ENCODE measurements around the gene WNK4.

Gene WNK4

DNA sequence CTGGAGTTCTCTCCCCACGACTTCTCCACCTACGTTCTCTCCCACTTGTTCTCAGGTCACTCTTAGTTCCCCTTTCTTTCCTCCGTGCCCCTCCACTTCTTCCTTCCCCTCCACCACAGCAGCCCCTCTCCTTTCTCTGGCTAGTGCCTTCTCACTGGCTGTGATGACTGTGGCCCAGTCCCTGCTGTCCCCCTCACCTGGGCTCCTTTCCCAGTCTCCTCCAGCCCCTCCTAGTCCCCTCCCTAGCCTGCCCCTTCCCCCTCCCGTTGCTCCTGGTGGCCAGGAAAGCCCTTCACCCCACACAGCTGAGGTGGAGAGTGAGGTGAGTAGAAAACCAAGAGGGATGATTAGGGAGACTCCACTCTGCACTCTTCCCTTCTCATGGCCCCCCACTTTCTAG is 14.7 kb downstream of the WNK4 start:
- FAIRE-seq: no peak

DNA sequence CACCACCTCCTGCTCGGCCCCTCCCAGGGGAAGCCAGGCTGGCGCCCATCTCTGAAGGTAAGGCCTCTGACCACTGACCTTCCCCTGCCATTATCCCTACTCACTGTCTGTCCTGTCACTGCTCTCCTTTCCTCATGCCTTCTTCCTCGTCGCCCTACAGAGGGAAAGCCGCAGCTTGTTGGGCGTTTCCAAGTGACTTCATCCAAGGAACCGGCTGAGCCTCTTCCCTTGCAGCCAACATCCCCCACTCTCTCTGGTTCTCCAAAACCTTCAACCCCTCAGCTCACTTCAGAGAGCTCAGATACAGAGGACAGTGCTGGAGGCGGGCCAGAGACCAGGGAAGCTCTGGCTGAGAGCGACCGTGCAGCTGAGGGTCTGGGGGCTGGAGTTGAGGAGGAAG is 15.1 kb downstream of the WNK4 start:
- FAIRE-seq (no peak), DNase-seq (ENCODE audit: extremely low spot score, insufficient read length, low read depth) (no peak)

More for the DNA sequence above, 14.7 kb downstream of the WNK4 start:
- DNase-seq (ENCODE audit: extremely low spot score, insufficient read length, low read depth): no peak

DNA sequence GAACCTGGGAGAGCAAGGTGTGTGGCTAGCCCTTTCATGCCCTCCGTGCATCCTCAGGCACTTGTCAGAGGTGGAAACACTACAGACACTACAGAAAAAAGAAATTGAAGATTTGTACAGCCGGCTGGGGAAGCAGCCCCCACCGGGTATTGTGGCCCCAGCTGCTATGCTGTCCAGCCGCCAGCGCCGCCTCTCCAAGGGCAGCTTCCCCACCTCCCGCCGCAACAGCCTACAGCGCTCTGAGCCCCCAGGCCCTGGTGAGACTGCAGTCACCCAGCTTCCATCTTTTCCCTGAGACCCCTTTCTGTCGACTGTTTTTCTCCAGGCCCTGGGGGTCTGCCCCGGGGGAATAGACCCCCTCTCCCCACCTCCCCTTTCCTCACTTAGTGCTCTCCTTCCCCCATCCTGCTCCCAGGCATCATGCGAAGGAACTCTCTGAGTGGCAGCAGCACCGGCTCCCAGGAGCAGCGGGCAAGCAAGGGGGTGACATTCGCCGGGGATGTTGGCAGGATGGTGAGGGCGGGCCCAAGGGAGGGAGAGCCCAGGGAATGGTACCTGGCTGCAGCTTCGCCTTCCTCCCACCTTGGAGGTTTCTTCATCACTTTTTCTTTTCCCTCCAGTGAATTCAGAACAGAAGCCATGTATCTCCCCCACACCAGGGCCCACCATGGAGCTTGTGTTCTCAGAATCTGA is 15.8 kb downstream of the WNK4 start:
- DNase-seq (ENCODE audit: extremely low spot score, insufficient read length, low read depth) (no peak), FAIRE-seq (no peak)

DNA sequence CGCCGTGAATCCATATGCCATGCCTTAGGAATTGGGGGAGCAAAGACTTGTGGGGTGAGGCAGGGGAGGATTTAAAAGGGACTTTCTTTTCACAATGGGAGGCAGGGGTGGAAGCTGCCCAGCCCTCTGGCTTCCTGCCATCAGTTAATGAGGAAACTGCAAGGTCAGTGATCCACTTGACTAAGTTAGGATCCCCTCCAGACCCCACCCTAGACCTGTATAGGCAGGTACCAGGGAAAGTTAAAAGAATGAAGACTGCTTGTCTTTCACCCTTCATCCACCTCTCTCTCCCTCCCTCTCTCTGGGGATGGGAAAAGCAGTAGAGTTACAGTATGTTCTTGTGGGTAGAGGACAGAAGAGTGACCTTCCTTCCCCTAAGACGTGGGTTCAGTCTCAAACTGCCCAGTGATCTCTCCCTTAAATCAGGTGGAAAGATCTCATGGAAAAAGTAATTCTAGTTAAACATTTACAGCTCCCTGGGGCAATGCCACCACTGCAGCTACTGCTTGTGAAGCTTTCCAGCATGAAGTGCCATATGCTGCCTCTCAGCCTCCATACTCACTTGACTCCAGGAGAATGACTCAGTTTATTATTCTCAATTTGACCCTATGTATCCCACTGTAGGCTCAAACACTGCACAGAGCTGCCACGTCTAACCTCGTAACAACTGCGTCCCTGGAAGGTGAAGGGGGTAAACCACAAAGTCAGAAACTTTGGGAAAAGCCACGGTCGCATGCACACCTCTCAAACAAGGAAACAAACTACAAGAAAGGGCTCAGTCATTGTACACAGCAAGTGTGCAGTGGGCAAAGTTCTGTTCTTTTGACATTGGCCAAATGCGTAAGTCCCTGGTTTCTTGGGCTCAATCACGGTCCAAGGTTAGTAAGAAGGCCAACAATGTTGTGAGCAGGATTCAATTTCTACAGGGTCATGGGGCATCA is 16.9 kb downstream of the WNK4 start:
- no peak for DNase-seq (ENCODE audit: extremely low spot score, insufficient read length, low read depth)

DNA sequence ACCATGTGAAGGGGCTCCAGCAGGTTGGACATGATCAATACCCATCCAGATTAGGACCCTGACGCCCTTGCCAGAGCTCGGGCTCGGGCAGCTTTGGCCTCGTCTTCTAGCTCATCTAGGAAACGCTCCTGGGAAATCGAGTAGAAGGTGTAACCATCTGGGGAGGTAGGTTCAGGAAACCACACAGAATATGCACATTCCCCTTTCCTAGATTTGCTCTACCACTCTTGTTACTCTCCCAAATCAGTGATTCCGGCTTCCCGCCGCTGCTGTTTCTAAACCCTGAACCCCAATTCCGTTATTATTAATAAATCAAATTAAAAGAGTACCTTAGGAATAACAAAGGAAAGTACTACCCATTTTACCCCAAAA is 17.6 kb downstream of the WNK4 start:
- DNase-seq (ENCODE audit: extremely low spot score, insufficient read length, low read depth): no peak
- FAIRE-seq: no peak

More for the DNA sequence above, 16.9 kb downstream of the WNK4 start:
- FAIRE-seq: no peak

DNA sequence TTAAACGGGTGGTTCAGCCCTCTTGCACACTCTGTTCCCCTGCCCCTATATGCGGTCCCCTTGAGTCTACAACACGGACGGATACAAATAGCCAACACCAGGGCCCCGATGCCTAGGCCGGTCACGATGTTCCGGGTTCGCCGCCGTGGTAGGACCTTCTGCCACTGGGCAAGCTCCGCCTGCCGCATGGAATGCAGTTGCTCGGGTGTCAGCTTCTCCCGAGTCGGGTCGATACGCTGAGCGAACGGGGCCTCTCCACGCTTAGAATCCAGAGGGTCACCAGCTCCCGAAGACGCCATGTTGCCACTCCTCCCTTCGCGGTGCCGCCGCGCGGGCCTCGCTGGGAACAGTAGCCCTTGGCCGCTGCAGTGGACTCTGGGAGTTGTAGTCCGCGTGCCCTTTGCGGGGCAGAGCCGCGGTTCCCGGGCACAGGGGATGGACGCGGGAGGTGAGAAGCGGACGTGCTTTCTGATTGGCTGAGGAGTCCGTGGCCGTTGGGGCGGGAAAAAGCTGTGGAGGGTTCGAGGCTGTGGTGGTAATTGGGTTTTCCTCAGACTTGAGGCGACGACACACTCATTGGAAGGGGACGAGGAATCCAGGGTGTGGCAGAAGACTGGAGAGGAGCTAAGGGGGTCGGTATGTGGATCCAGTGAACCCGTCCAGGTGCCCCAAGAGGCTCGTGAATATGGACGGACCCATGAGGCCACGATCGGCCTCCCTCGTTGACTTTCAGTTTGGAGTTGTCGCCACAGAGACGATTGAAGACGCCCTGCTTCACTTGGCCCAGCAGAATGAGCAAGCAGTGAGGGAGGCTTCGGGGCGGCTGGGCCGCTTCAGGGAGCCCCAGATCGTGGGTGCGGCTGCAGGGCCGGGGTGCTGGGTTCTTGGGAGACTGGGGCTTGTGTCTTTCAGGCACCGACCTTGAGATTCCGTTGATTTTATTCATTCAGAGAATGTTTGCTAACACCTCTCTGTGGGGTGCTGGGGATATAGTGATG is 18.3 kb downstream of the WNK4 start, which contains the start of the genes CNTD1 and COA3:
TSS of gene CNTD1 (plus strand) at position 479 of the 998 bp plus-strand sequence. CDS start at position 686, 207 bp downstream.
TSS of gene COA3 (minus strand) at position 322 of the 998 bp plus-strand sequence. CDS start at position 299, 23 bp downstream.
- DNase-seq (ENCODE audit: extremely low spot score, insufficient read length, low read depth): peak; percentile 91
- peak; percentile 87 for FAIRE-seq

DNA sequence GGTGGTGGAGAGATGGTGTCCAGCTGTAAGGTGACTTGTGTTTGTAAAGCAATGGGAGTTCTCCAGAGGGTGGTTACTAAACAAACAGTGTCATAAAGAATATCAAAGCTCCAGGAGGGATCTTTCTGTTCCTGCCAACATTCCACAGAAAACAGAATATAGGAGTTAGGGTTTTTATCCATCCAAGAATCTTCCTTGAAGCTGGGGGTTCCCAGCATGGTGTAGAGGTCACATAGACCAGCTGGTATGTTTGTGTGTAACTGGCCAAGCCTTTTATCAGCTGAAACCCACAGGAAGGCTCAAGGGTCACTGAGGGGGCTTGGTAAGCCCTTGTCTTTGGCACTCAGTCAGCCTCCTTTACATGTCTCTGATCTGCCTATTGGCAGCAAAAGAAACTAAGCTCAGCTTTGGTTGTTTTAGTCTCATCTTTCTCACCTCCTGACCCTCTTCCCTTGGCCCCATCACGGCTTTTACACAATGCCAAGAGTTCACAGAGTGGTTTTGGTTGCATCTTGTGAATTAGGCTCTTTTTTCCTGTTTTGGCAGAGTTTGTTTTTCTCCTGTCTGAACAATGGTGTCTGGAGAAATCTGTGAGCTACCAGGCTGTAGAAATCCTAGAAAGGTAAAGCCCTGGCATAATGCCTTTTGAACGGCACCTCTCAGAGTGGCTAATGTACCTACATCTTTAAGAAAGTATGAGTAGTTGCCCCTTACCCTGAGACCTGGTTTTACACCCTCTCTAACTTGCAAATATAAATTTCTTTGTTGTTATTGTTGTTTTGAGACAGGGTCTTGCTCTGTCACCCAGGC is 22.9 kb downstream of the WNK4 start:
- no peak for FAIRE-seq
- no peak for DNase-seq (ENCODE audit: extremely low spot score, insufficient read length, low read depth)

DNA sequence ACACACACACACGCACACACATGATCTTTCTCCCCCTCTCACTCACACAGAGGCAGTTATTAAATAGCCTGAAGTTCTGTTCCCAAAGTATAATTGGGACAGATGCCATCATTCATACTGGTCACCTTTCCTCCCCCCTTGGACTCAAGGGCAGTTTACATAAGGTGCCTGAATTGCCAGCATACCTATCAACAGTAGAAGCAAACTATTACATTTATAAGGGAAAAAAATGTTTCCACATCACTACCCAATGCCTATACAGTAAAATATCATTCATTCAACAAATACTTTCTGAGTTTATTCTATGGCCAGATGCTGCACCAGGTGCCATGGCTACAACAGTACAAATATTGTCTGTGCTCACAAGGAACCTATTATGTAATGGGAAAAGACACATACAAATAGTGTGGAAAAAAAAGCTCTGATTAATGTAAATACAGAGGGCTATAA is 24.5 kb downstream of the WNK4 start:
- FAIRE-seq: no peak
- no peak for DNase-seq (ENCODE audit: extremely low spot score, insufficient read length, low read depth)

DNA sequence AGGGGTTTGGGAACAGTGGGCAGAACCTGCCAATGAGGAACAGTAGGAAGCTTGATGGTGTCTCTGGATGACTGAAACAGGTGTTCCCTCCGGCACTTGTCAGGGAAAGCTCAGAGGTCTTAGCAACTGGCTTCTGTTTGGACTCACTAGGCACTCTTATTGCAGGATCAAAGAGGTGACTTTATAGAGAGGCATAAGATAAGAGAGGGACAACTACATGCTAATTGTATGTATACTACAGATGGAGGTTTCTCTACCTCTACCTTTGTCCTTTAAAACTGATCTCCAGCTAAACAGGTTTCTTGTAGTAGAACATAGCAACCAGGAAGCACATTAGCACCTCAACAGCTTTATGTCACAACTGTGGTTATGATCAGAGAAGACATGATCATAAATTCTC is 25.8 kb downstream of the WNK4 start:
- FAIRE-seq (no peak), DNase-seq (ENCODE audit: extremely low spot score, insufficient read length, low read depth) (no peak)

DNA sequence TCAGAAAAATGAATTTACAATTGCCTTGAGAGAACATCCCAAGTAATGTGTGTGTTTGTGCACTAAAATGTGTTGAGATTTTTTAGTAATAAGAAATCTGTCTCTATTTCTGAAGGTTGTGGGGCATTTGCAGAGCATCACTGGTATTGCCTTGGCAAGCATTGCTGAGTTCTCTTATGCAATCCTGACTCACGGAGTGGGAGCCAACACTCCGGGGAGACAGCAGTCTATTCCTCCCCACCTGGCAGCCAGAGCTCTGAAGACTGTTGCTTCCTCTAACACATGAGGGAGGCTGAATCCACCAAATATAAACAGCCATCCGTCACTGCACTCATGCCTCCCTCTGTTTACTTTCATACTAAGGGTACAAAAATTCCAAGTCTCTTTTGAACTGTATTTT is 28.8 kb downstream of the WNK4 start:
- DNase-seq (ENCODE audit: extremely low spot score, insufficient read length, low read depth) (no peak), FAIRE-seq (no peak)

DNA sequence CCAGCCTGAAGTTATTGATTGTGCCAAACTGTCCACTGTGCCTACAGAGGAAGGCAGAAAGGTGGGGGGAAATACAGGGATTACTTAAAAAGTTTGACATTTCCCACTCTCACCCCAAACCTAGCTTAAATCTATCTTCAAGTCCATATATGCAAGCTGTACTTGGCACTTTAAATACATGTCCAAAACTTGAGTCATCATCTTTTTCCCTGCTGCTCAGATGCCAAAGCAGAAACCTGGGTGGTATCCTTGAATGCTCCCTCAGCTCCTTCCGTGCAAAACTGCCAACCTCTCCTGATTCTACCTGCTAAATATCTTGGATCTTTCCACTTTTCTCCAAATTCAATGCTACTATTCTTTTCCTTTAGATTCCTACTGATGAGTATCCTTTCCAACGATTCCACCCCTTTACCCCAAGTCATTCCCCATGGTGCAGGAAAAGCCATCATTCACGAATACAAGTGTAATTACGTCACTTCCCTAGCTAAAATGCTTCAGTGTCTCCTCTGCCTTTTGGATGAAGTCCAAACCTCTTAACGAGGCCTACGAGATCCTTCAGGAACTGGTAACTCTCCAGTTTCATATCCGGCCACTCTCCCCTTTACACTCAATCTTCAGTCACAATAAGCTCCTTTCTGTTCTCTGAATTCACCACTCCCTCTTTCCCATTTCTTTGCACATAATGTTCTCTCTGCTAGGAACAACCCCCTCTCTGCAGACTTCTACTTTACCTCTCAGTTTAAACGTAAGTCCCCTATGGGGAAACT is 34.4 kb downstream of the WNK4 start:
- no peak for FAIRE-seq

DNA sequence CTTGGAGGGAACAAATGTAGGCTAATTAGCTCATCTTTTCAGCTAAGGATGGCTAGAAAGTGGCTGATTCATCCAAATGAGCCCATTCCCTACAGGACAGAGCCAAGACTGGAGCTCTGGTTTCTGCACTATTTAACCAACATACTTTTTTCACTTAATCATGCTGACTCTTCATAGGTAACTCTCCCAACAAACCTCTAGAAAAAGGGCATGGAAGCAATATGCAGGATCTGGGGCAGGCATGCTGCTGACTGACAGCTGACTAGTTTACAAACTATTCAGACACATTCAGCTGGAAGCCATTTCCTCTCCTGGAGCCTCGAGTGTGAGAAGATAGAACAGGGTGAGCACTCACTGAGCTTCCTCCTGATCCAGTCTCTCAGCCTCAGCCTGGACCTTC is 37.5 kb downstream of the WNK4 start:
- no peak for DNase-seq (ENCODE audit: extremely low spot score, insufficient read length, low read depth)
- FAIRE-seq: no peak

More for the DNA sequence above, 34.4 kb downstream of the WNK4 start:
- DNase-seq (ENCODE audit: extremely low spot score, insufficient read length, low read depth): no peak

DNA sequence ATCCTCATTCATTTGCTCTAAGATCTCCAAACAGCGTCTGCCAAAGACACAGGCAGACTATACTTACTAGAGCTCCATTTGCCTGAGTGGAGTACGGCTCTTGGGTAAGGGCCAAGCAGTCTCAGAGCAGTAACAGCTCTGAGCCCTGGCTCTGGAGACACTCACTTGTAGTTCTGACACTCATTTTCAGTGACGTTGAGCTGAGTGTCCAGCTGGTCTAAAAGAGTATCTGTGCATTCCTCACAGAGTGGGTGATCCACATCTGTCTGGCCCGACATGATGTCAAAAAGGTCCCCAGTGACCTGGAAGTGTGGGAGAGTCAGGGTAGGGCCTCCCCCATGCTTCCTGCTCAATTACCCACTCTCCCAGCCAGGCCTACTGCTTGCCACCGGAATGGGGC is 38.0 kb downstream of the WNK4 start:
- FAIRE-seq: no peak
- no peak for DNase-seq (ENCODE audit: extremely low spot score, insufficient read length, low read depth)

DNA sequence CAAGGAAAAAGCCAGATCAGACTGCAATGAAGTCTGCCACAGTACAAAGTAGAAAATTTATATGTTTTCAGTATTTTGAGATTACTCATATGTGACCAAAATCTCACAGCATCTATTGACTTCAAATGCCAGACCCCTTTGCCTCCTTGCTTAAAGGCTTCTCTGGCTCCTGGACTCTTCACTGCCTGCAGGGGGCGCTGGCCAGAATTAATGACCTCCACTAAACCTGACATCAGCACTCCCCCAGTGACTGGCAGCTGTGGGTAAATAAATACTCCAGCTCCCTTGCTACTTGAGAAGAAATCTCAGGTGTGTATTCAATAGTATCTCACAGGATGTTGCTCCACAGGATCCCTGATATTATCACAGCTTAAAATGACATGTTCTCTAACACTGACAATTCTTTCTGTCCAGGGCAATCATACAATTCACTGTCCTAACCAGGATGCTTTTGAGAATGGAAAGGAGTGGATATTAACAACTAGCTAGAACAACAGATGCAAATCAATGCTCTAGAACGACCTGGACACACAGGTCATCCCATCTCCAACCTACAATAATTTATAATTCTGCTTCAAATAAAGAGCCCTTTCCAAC is 39.6 kb downstream of the WNK4 start:
- FAIRE-seq (no peak), DNase-seq (ENCODE audit: extremely low spot score, insufficient read length, low read depth) (peak; percentile 36)

DNA sequence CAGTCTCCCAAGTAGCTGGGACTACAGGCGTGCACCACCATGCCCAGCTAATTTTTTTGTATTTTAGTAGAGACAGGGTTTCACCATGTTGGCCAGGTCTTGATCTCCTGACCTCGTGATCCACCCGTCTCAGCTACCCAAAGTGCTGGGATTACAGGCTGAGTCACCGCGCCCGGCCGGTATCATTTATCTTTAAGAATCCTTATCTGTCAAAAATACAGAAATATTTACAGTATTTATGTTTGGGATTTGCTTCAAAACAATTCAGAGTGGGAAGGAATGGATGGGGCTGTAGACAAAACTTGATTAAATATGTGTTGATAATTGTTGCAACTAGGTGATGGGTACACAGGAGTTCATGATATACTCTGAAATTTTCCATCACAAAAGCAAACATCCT is 40.8 kb downstream of the WNK4 start:
- FAIRE-seq (no peak), DNase-seq (ENCODE audit: extremely low spot score, insufficient read length, low read depth) (no peak)

DNA sequence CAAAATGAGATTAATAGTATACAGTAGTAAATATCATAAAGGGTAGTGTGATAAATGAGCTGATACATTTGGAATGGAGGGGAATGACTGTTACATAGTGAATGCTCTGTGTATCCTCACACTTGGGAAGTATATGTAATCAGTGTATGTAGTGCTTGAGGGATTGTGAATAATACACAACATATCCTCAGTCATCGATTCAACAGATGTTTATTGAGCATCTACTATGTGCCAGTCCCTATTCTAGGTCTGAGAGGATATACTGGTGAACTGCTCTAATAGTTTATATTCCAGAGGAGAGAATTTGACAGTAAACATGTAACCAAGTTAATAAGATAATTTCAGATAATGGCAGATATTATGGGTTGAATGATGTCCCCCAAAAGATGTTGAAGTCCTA is 47.1 kb downstream of the WNK4 start:
- FAIRE-seq (no peak), DNase-seq (ENCODE audit: extremely low spot score, insufficient read length, low read depth) (no peak)

DNA sequence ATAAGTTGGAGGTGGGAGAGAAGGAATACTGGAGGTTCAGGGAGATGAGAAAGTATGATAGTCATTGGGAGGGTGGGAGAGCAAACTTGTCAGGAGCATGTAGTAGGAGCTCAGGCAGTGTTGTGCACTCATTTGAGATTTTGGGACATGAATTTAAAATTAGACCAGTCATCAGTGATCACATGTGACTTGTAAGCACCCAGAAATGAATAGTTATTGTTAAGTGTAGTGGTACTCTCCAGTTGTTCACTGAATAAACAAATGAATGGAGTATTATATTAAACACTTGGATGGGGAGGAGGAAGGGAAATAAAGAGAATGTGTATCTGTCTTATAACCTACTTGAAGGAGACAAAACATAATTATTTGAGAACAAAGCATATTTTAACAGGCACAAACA is 50.6 kb downstream of the WNK4 start:
- DNase-seq (ENCODE audit: extremely low spot score, insufficient read length, low read depth) (no peak), FAIRE-seq (no peak)
